ENCODE results near the gene RCAN3. TPM values are rescaled to one million over a fixed set of nuclear protein-coding genes. Genes with fewer than 3 reads are reported as not detected.

RCAN3 gene
- total and polyA plus RNA-seq, 9 of the 15 experiments (the other 6 are each of a cell fraction or from before 2014, with no cell fraction given) = 0.10 to 1.4 (median 0.43) TPM

- in situ Hi-C loops (cut with MboI) = no loop called here
- no peak for TF ChIP-seq CBX3 (IDR thresholded peaks at IDR 0.05; ENCODE audit: borderline replicate concordance in 1 of 2, low read length in 2 of 2)
- TF ChIP-seq MIER1 (IDR thresholded peaks at IDR 0.05; ENCODE audit: low read depth) = no peak
- TF ChIP-seq JUND (IDR thresholded peaks at IDR 0.05; ENCODE audit: borderline replicate concordance, low read depth, low read length) = peak; percentile 74
- peak; percentile 79; the same call in 2 of the 3 replicates for TF ChIP-seq JUND (tag; IDR thresholded peaks at IDR 0.05; ENCODE audit: borderline replicate concordance, low read depth, low read length)
- TF ChIP-seq KDM1A (IDR thresholded peaks at IDR 0.05) = no peak
- no peak for TF ChIP-seq BCOR (IDR thresholded peaks at IDR 0.05)
- no peak for TF ChIP-seq ZC3H8 (IDR thresholded peaks at IDR 0.05)
- no peak for TF ChIP-seq NFRKB (IDR thresholded peaks at IDR 0.05; ENCODE audit: low read depth)
- 0 out of 2 replicates have a peak, but pooled peaks have one; percentile 49 for TF ChIP-seq SMARCE1 (IDR thresholded peaks at IDR 0.05)
- TF ChIP-seq, protein P1, sequence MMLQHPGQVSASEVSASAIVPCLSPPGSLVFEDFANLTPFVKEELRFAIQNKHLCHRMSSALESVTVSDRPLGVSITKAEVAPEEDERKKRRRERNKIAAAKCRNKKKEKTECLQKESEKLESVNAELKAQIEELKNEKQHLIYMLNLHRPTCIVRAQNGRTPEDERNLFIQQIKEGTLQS (IDR thresholded peaks at IDR 0.05) = peak; percentile 63; the same call in 1 of the 2 replicates
- TF ChIP-seq, protein P1 (CRISPR knock-in tag; conservative IDR thresholded peaks at IDR 0.05) = no peak
- TF ChIP-seq MYNN (IDR thresholded peaks at IDR 0.05) = no peak
- no peak for TF ChIP-seq MYNN (CRISPR knock-in tag; IDR thresholded peaks at IDR 0.05)
- no peak for TF ChIP-seq MCM5 (IDR thresholded peaks at IDR 0.05; ENCODE audit: low read depth)
- no peak for TF ChIP-seq ZNF175 (CRISPR knock-in tag; IDR thresholded peaks at IDR 0.05; ENCODE audit: low read depth)
- peak; percentile 32; the same call in 1 of the 2 replicates for TF ChIP-seq RNF2 (IDR thresholded peaks at IDR 0.05)
- TF ChIP-seq ZNF436 (CRISPR knock-in tag; IDR thresholded peaks at IDR 0.05) = no peak
- no peak for TF ChIP-seq FOXP1 (CRISPR knock-in tag; IDR thresholded peaks at IDR 0.05)
- no peak for TF ChIP-seq MBD1 (CRISPR knock-in tag; IDR thresholded peaks at IDR 0.05)
- TF ChIP-seq FIP1L1 (IDR thresholded peaks at IDR 0.05; ENCODE audit: low read depth, low read length, poor library complexity, severe bottlenecking) = no peak
- no peak for TF ChIP-seq WHSC1 (IDR thresholded peaks at IDR 0.05; ENCODE audit: low read length)
- peak; percentile 85 for TF ChIP-seq FOSL1 (tag; conservative IDR thresholded peaks at IDR 0.05)
- no peak for TF ChIP-seq MCM7 (IDR thresholded peaks at IDR 0.05)
- no peak for TF ChIP-seq DDX20 (tag; IDR thresholded peaks at IDR 0.05; ENCODE audit: low read depth)
Observed at GRCh38 chr1:24540906-24541710, 38.5 kb downstream of the RCAN3 start.

More at GRCh38 chr1:24540906-24541710, 38.5 kb downstream of the RCAN3 start:
- BruUV-seq (replicated peaks) = no TSS peak
- Histone ChIP-seq H3K4me2 (ENCODE audit: insufficient read depth, low read length) (no peak overlapping the region), H3K9me3 (replicated peaks; ENCODE audit: control insufficient read depth, insufficient read depth, low read depth, low read length) (no peaks in the 10 kb centered on the region), H3K27ac (ENCODE audit: extremely low read depth, low read depth, low read length) (no peak overlapping the region), H3K79me2 (ENCODE audit: control insufficient read depth, insufficient read depth, low read length) (no peaks in the 10 kb centered on the region), H3K4me3 (no peak overlapping the region), H3K9ac (ENCODE audit: insufficient read depth in 1 of 2, low read depth in 2 of 2, low read length in 2 of 2) (no peak overlapping the region), H4K20me1 (replicated peaks; ENCODE audit: control insufficient read depth, insufficient read depth, low read length) (no peaks in the 10 kb centered on the region), H3K27me3 (ENCODE audit: control insufficient read depth in 2 of 2, insufficient read depth in 2 of 2, low read length in 2 of 2) (peaks cover 9 to 18% of the 10 kb centered on the region in 2 experiments; a peak in 4 of 5 replicates), H3K36me3 (ENCODE audit: control insufficient read depth, insufficient read depth, low read length) (no peaks in the 10 kb centered on the region), H3K4me1 (replicated peaks in 1 of 2; ENCODE audit: control insufficient read depth in 2 of 2, insufficient read depth in 2 of 2, low read length in 2 of 2) (peaks cover 3 to 8% of the 10 kb centered on the region in 2 experiments; a peak in 3 of 5 replicates), H3K9me1 (ENCODE audit: control insufficient read depth, insufficient read depth, low read length) (no peaks in the 10 kb centered on the region), H2AFZ (ENCODE audit: low read depth, low read length) (no peak overlapping the region)
- WGBS (ENCODE audit: insufficient coverage, low coverage, missing lambda C conversion rate) = 2% methylated on average over 7 of the region's 7 CpGs
- intact Hi-C loops (cut with micrococcal nuclease) = loop anchor here (5.0 kb wide), 1 partner anchor 291 kb away; no protein-coding TSS in a partner anchor
- POLR2A ChIA-PET = interaction anchor here (0.6 to 1.6 kb wide), 5 partner anchors 10 to 430 kb away, joined by 3 to 6 read pairs (median 3); no protein-coding TSS in a partner anchor
- CTCF ChIA-PET (ENCODE audit: low intra/inter-chr PET ratio) = interaction anchor here (1.2 to 2.3 kb wide), 2 partner anchors 95 to 289 kb away, joined by 4 to 11 read pairs; no protein-coding TSS in a partner anchor
- peak in 1 of 4 experiments; percentile 16 for DNase-seq (ENCODE audit: extremely low read depth in 1 of 4, low spot score in 3 of 4)
- FAIRE-seq = no peak
- peak; percentile 61; the same call in 2 of the 3 replicates for ATAC-seq

Data from K562 (cell line).